GM18507 (cell line): ENCODE data around the gene IMMT.

Source experiments
- DNase-seq: peaks from one replicate; pipeline ENCODE4 v3.0.0; 2011; ENCODE audit warnings: low read depth; ENCODE audit not compliant: insufficient read length; ENCODE audit errors: extremely low spot score
- FAIRE-seq: peaks from 2 replicates; lab custom pipeline; 2011; peaks lifted over from hg19 to GRCh38; lab: Jason Lieb, UNC

IMMT gene

DNA sequence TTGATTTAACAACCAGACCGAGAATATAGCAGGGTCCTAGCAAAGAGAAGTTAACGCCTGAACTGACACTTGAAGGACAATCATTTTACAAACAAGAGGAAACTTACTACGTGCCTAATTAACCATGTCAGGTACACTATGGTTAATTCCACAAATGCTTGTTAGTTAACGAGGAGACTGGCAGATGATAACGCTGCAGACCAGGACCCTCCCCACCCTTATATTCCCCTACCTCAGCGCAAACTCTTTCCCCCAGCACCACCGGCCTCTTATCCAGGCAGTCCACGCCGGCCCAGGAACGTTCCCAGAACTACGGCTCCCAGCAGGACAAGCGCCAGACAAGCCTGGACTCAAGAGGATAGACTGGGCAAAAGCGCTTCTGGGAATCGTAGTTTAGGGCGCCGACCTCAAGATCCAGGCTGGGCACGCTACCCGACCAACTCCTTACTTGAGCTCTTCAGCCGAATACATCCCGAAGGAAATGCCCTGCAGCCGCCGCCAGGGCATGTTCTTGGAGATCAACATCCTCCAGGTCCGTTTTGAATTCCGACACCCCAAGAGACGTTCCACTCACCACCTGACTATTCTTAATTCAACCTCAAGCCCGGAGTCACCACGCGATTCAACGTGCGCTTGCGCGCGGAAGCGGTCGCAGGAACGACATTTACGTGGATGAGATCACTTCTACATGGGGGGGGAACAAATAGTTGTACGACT is 89.9 kb downstream of the IMMT start, which contains the start of gene POLR1A:
Gene POLR1A, minus strand, starts transcription at position 635 of the 717 bp plus-strand sequence. Its CDS starts 110 bp downstream, at position 525.
- FAIRE-seq, result no peak
- peak; percentile 40 for DNase-seq

GRCh38 chr2:86102157-86102556 is 93.1 kb downstream of the IMMT start:
- DNase-seq, result no peak
- FAIRE-seq, result no peak

DNA sequence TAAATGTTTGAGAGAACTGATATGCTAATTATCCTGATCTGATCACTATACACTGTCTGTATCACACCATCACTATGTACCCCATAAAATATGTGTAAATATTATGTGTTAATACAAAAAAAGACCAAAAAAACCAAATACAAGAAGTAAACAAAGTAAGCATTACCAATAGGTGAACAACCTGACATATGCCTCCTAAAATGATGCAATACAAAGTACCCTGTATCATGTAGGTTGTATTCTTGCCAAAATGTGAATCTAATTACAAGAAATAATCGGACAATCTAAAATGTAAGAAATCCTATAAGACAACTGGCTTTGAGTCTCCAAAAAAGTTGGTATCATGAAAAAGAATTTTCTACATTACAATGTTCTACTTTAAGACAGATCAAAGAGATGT is 97.3 kb downstream of the IMMT start:
- DNase-seq (no peak), FAIRE-seq (no peak)

DNA sequence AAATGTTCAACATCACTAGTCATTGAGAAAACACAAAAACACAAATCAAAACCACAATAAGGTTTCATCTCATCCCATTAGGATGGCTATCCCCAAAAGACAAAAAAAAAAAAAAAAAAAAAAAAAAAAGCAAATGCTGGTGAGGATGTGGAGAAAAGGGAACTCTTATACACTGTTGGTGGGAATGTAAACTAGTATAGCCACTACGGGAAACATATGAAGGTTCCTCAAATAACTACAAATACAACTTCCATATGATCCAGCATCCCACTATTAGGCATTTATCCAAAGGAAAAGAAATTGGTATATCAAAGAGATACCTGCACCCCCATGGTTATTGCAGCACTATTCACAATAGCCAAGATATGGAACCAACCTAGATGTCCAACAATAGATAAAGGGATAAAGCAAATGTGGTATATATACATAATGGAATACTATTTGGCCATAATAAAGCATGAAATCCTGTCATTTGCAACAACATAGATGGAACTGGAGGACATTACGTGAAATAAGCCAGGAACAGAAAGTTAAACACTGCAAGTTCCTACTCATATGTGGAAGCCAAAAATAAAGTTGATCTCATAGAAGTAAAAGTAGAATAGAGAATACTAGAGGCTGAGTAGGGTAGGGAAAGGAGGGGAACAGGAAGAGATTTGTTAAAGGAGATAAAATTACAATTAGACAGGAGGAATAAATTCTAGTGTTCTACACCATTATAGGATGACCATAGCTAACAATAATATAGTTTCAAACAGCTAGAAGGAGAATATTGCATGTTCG is 98.0 kb downstream of the IMMT start:
- no peak for FAIRE-seq
- DNase-seq, result no peak

- DNase-seq, result no peak
- no peak for FAIRE-seq
Observed at GRCh38 chr2:86094229-86094628, 101.0 kb downstream of the IMMT start.
